Activated CD4-positive, alpha-beta memory T cell treated with anti-CD3 and anti-CD28 coated beads, Interleukin-2, amount 10 ng/mL, durations not matched to agents 7 days and 5 days (primary cell): Measurements from ENCODE around the gene FZR1. TPM values are rescaled to one million over a fixed set of nuclear protein-coding genes. Genes with fewer than 3 reads are reported as not detected.

Experiments
- CTCF ChIA-PET: fragments of 350-600 bp; sonication (Branson Sonifier 250); formaldehyde crosslinking; loops from one replicate; lab custom pipeline; 2021; ENCODE audit warnings: antibody characterized with exemption, inconsistent platforms; lab: Charles Lee
- POLR2A ChIA-PET: fragments of 350-600 bp; sonication (Branson Sonifier 250); formaldehyde crosslinking; loops from one replicate; lab custom pipeline; 2021; ENCODE audit warnings: antibody characterized with exemption; lab: Charles Lee
- DNase-seq: peaks from one replicate; pipeline ENCODE4 v3.0.0-alpha.2; 2020
- H3K27ac Mint-ChIP-seq: one replicate; pipeline ENCODE4 v1.8.0; 2021; ENCODE audit warnings: mild to moderate bottlenecking, mixed read lengths
- H3K27me3 Mint-ChIP-seq: one replicate; pipeline ENCODE4 v1.8.0; 2021; ENCODE audit warnings: mixed read lengths
- H3K36me3 Mint-ChIP-seq: one replicate; pipeline ENCODE4 v1.8.0; 2021; ENCODE audit warnings: low read depth, mixed read lengths
- H3K4me1 Mint-ChIP-seq: one replicate; pipeline ENCODE4 v1.8.0; 2021; ENCODE audit warnings: mixed read lengths
- H3K4me3 Mint-ChIP-seq: one replicate; pipeline ENCODE4 v1.8.0; 2021; ENCODE audit warnings: mild to moderate bottlenecking, mixed read lengths
- H3K9me3 Mint-ChIP-seq: one replicate; pipeline ENCODE4 v1.8.0; 2021; ENCODE audit warnings: mixed read lengths
- total RNA-seq, 2 experiments: library from RNA; stranded (reverse); gene quantifications; one replicate each; pipeline ENCODE4 v1.2.3, GENCODE V29; 2021

The FZR1 gene
- total RNA-seq, 2 experiments from 2014 or later, result 72.2 to 75.6 TPM

GRCh38 chr19:3535235-3535535 is 29.1 kb downstream of the FZR1 start:
- CTCF ChIA-PET, result no interaction called here
- H3K27me3 Mint-ChIP-seq, result no peaks in the 10 kb centered on the region
- H3K4me1 Mint-ChIP-seq, result no peaks in the 10 kb centered on the region
- DNase-seq, result no peak
- no peak overlapping the region for H3K4me3 Mint-ChIP-seq
- peaks cover 5% of the 10 kb centered on the region for H3K9me3 Mint-ChIP-seq
- peaks cover 50% of the 10 kb centered on the region for H3K36me3 Mint-ChIP-seq
- POLR2A ChIA-PET, result no interaction called here
- no peak overlapping the region for H3K27ac Mint-ChIP-seq

- ChIA-PET POLR2A (interaction anchor here (1.2 kb wide), 1 partner anchor 19 kb away, joined by 3 read pairs; no protein-coding TSS in a partner anchor), CTCF (no interaction called here)
- no peak overlapping the region for H3K4me3 Mint-ChIP-seq
- no peak for DNase-seq
- no peaks in the 10 kb centered on the region for H3K4me1 Mint-ChIP-seq
- H3K27ac Mint-ChIP-seq, result no peak overlapping the region
- H3K27me3 Mint-ChIP-seq, result no peaks in the 10 kb centered on the region
- peaks cover 5% of the 10 kb centered on the region for H3K9me3 Mint-ChIP-seq
- peaks cover 50% of the 10 kb centered on the region for H3K36me3 Mint-ChIP-seq
Measured at GRCh38 chr19:3535563-3535965, 29.5 kb downstream of the FZR1 start.

- H3K36me3 Mint-ChIP-seq, result peaks cover 50% of the 10 kb centered on the region
- H3K27me3 Mint-ChIP-seq, result no peaks in the 10 kb centered on the region
- H3K4me3 Mint-ChIP-seq, result no peak overlapping the region
- POLR2A ChIA-PET, result interaction anchor here (1.2 kb wide), 1 partner anchor 19 kb away, joined by 3 read pairs; no protein-coding TSS in a partner anchor
- no peak for DNase-seq
- CTCF ChIA-PET, result no interaction called here
- H3K27ac Mint-ChIP-seq, result no peak overlapping the region
- peaks cover 5% of the 10 kb centered on the region for H3K9me3 Mint-ChIP-seq
- no peaks in the 10 kb centered on the region for H3K4me1 Mint-ChIP-seq
Measured at GRCh38 chr19:3535981-3536380, 29.9 kb downstream of the FZR1 start.

- ChIA-PET POLR2A (interaction anchor here (1.2 kb wide), 1 partner anchor 20 kb away, joined by 3 read pairs; no protein-coding TSS in a partner anchor), CTCF (no interaction called here)
- no peak for DNase-seq
- Mint-ChIP-seq H3K27ac (no peak overlapping the region), H3K4me3 (no peak overlapping the region), H3K27me3 (no peaks in the 10 kb centered on the region), H3K36me3 (peaks cover 46% of the 10 kb centered on the region), H3K9me3 (peaks cover 5% of the 10 kb centered on the region), H3K4me1 (no peaks in the 10 kb centered on the region)
Measured at GRCh38 chr19:3536429-3537100, 30.5 kb downstream of the FZR1 start.

DNA sequence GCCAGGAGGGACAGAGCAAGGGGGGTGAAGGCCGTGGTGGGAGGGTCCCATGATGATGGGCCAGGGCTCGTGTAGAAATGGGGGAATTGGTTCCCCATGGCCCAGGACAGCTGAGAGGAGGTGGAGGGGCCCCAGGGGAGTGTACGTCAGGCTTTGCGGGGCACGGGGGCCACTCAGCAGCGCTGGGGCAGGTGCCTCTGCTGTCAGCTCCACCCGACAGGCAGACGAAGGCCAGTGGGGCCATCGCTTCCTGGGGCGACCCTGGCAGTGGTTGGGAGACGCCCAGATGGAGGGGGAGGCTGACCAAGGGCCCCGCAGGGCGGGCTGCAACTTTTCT is 31.0 kb downstream of the FZR1 start:
- Mint-ChIP-seq H3K4me1 (no peaks in the 10 kb centered on the region), H3K4me3 (no peak overlapping the region), H3K36me3 (peaks cover 46% of the 10 kb centered on the region), H3K27ac (no peak overlapping the region), H3K9me3 (peaks cover 5% of the 10 kb centered on the region), H3K27me3 (no peaks in the 10 kb centered on the region)
- DNase-seq, result no peak
- POLR2A ChIA-PET, result no interaction called here
- CTCF ChIA-PET, result no interaction called here

GRCh38 chr19:3537438-3538240 is 31.5 kb downstream of the FZR1 start:
- Mint-ChIP-seq H3K36me3 (peaks cover 43% of the 10 kb centered on the region), H3K27me3 (no peaks in the 10 kb centered on the region), H3K4me3 (no peak overlapping the region), H3K27ac (no peak overlapping the region), H3K4me1 (no peaks in the 10 kb centered on the region), H3K9me3 (peaks cover 5% of the 10 kb centered on the region)
- DNase-seq, result no peak
- ChIA-PET CTCF (no interaction called here), POLR2A (no interaction called here)

DNA sequence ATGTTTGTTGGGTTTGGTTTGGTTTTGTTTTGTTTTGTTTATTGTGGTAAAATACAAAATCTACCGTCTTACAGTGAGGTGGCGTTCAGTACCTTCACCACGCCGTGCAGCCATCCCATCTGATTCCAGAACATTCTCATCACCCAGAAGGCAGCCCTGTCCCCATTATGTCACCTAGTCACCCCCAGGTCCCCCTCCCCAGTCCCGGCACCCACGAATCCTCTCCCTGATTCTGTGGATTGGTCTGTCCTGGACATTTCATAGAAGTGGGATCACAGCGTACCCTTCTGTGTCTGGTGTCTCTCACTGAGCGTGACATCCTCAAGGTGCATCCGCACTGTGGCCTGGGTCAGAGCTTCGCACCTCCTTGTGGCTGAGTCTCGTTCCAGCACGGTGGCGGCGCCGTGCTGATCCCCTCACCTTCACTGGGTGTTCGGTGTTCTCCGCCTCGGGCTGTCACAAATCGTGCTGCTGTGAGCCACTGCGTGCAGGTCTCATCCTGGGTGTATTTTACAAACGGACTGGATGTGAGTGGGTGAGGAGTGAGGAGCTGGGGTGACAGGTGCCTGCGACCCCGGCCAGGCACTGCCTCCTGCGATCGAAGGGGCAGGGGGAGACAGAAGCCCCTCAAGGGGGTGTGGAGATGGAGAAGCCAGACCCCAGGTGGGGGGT is 32.3 kb downstream of the FZR1 start:
- POLR2A ChIA-PET, result interaction anchor here (1.1 kb wide), 1 partner anchor 19 kb away, joined by 3 read pairs; the partner anchor contains the start of gene MFSD12
- no peak overlapping the region for H3K27ac Mint-ChIP-seq
- CTCF ChIA-PET, result no interaction called here

GRCh38 chr19:3538965-3539755 is 33.0 kb downstream of the FZR1 start, which contains the start of gene TEKTIP1:
Gene TEKTIP1, plus strand, starts transcription at chr19:3539174. Its CDS starts 4 bp downstream, at chr19:3539178.
- Mint-ChIP-seq H3K4me1 (no peaks in the 10 kb centered on the region), H3K27ac (no peak within 1 kb of the TSS), H3K4me3 (no peak within 1 kb of the TSS), H3K9me3 (peaks cover 5% of the 10 kb centered on the region), H3K27me3 (no peaks in the 10 kb centered on the region), H3K36me3 (peaks cover 35% of the 10 kb centered on the region)
- POLR2A ChIA-PET, result interaction anchor here (1.1 kb wide), 1 partner anchor 18 kb away, joined by 3 read pairs; the partner anchor contains the start of gene MFSD12
- CTCF ChIA-PET, result no interaction called here
- DNase-seq, result no peak

More for the DNA sequence above, 32.3 kb downstream of the FZR1 start:
- H3K4me3 Mint-ChIP-seq, result no peak overlapping the region
- H3K27me3 Mint-ChIP-seq, result no peaks in the 10 kb centered on the region
- H3K36me3 Mint-ChIP-seq, result peaks cover 39% of the 10 kb centered on the region
- peaks cover 5% of the 10 kb centered on the region for H3K9me3 Mint-ChIP-seq
- DNase-seq, result no peak
- no peaks in the 10 kb centered on the region for H3K4me1 Mint-ChIP-seq

DNA sequence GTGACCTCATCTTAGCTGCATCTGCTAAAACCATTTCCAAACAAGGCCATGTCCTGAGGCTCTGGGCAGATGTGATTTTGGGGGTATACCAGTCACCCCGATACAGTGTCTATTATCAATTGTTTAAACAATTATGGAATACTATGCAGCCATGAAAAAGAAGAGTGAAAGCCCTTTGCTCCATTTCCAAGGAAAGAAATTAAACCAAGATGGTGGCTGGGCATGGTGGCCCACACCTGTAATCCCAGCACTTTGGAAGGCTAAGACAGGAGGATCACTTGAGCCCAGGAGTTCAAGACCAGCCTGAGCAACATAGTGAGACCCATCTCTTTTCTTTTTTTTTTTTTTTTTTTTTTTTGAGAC is 33.6 kb downstream of the FZR1 start:
- CTCF ChIA-PET, result no interaction called here
- POLR2A ChIA-PET, result interaction anchor here (1.1 kb wide), 1 partner anchor 18 kb away, joined by 3 read pairs; the partner anchor contains the start of gene MFSD12
- no peaks in the 10 kb centered on the region for H3K4me1 Mint-ChIP-seq
- no peak overlapping the region for H3K27ac Mint-ChIP-seq
- no peak for DNase-seq
- peaks cover 5% of the 10 kb centered on the region for H3K9me3 Mint-ChIP-seq
- H3K36me3 Mint-ChIP-seq, result peaks cover 32% of the 10 kb centered on the region
- no peaks in the 10 kb centered on the region for H3K27me3 Mint-ChIP-seq
- H3K4me3 Mint-ChIP-seq, result no peak overlapping the region

GRCh38 chr19:3543150-3544057 is 37.3 kb downstream of the FZR1 start:
- no peak overlapping the region for H3K27ac Mint-ChIP-seq
- peaks cover 17% of the 10 kb centered on the region for H3K36me3 Mint-ChIP-seq
- CTCF ChIA-PET, result interaction anchor here (0.5 to 3.5 kb wide), 2 partner anchors 13 to 39 kb away, joined by 3 to 40 read pairs; partner anchors contain the start of gene MFSD12
- no peaks in the 10 kb centered on the region for H3K27me3 Mint-ChIP-seq
- DNase-seq, result no peak
- H3K9me3 Mint-ChIP-seq, result peaks cover 5% of the 10 kb centered on the region
- peaks cover 3% of the 10 kb centered on the region for H3K4me1 Mint-ChIP-seq
- H3K4me3 Mint-ChIP-seq, result no peak overlapping the region
- POLR2A ChIA-PET, result no interaction called here

DNA sequence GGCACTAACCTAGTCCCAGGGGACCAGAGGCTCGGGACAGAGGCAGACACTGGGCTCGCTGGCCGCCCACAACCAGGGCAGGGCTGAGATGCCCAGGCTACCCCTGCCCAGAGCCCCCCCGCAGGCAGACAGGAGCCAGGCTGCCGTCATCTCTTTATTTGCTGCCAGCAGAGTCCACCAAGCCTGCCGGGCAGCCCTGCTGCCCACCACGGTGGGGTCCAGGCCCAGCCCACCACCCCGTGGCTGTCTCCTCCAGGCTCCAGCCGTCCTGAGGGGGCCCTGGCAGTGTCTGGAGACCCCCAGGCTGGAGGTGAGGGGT is 37.9 kb downstream of the FZR1 start:
- H3K27ac Mint-ChIP-seq, result no peak overlapping the region
- H3K27me3 Mint-ChIP-seq, result no peaks in the 10 kb centered on the region
- H3K4me3 Mint-ChIP-seq, result no peak overlapping the region
- peaks cover 5% of the 10 kb centered on the region for H3K9me3 Mint-ChIP-seq
- ChIA-PET POLR2A (no interaction called here), CTCF (interaction anchor here (3.5 kb wide), 1 partner anchor 12 kb away, joined by 40 read pairs; the partner anchor contains the start of gene MFSD12)
- no peak for DNase-seq
- peaks cover 14% of the 10 kb centered on the region for H3K36me3 Mint-ChIP-seq
- peaks cover 3% of the 10 kb centered on the region for H3K4me1 Mint-ChIP-seq
